Dedifferentiated amniotic fluid mesenchymal stem cell (primary cell): Measurements from ENCODE around the gene PLAA.
"Not testable (repeated sequence)": the region's sequence is repeated elsewhere in the genome, so short reads cannot be mapped to it uniquely, and the experiment has no call there.

Experiments
- DNase-seq: peaks from one replicate; pipeline ENCODE4 v3.0.0-alpha.2; 2016; ENCODE audit errors: extremely low spot score

The PLAA gene

DNA sequence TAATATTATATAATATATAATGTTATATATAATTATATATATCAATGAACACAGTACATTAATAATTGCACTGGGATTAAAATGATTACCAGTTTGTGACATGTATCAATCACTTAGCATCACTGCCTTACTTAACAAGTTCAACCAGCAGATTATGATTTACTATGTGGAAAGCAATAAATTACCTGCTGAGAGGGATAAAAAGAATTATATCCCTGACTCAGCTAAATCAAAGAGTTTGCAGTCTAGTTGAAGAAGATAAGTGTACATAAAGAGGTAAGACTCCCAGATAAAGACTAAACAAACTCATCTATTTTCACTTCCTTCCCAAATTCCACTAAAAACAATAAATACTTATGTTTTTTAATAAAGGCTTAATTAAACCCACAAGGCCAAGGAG is 11.2 kb downstream of the PLAA start:
- DNase-seq, result no peak

DNA sequence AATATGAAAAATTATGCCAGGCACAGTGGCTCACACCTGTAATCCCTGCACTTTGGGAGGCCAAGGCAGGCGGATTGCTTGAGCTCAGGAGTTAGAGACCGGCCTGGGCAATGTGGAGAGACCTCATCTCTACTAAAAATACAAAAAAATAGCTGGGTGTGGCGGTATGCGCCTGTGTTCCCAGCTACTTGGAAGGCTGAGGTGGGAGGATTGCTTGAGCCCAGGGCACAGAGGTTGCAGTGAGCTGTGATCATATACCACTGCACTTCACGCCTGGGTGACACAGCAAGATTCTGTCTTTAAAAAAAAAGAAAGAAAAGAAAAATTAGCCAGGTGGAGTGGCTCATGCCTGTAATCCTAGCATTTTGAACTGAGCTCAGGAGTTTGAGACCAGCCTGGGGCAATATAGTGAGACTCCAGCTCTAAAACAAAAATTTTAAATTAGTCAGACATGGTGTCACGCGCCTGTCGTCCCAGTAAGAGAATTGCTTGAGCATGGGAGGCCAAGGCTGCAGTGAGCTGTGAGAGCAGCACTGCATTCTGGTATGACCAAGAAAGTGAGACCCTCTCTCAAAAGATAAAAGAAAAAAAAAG is 18.0 kb downstream of the PLAA start:
- DNase-seq, result no peak

DNA sequence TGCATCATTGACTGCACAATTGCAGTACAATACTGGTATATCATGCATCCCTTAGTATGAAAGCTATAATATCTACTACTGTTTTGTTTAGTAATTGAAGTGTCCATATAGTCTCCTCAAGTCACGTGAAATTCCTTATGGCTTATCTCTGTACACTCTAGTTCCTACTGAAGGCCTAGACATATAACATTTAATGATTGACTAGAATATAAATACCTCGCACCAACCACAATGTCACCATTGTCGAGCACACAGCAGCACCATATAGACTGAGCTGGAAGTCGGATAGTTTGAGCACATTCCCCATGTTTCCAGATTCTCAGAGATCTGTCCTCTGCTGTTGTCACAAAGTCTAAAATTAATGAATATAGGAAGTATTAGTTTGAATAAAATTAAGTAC is 21.4 kb downstream of the PLAA start:
- no peak for DNase-seq

DNA sequence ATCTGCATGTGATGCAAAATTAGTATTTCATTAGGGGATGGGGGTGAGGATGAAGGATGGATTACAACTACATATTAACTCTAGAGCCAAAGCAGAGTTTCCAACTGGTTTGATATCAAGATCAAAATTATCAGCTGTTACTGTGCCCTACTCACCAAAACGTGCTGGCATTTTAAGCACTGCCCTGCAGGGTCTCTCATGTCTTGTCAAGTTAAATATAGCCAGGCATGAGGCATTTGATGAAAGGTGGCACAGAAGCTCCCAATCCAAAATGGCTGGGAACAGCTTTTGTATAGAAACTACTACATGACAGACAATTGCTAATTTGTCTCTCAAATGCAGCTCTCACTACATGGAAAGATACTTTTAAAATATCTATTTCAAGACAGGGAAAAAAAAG is 27.3 kb downstream of the PLAA start:
- no peak for DNase-seq

DNA sequence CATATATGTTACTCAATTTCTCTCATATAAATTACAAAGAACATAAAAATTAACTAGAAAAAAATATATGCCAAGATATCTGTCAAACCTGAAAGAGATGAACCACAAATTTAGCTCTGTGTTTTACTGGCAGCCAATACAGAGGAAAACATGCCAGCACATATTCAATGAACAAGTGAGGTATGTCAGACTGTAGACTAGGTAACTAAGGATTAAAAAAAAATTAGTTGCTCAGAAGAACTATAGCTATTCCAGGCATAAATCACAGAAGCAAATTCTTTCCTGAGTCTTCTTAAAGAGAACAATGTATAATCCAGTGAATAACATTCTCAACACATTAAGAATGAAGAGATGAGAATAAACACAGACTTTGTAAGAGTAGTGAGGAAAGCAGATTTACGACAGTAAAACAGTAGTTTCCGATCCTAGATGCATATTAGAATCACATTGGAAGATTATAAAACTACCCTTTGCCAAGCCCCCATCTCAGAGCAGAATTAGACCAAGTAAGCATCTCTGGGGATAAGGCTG is 33.8 kb downstream of the PLAA start:
- DNase-seq, result no peak

DNA sequence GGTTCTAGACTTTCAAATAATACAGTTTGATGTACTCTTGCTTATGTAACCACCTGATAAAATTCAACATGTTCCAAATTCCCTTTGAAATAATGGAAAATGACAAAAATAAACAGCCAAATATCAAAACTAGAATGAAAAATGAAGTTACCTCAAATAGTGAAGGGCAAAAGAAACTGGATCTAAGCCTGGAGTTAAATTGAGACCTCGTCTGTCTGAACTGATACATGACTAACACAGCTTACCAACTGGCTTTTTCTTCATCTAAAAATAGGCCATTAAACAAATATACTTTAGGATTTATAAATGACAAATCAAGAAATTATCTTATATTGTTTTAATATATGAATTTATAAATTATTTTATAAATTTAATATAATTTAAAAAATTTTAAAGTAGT is 42.4 kb downstream of the PLAA start:
- no peak for DNase-seq

DNA sequence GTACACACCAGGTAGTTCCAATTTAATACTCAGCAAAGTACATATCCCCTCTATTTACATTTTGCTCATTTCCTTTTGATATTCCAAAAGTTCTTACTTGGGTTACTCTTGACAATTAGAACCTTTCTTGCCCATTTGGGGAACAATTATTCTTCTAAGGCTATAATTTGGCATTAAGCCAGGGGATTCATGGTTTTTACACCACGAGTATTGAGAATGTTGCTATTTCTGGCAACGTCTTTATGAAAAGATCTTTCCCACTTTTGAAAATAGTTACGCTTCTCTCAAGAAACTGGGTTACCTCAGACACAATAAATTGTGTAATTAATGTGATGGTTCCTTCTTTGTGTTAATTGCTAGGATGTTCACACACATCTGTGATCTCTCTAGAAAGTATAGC is 43.0 kb downstream of the PLAA start:
- DNase-seq, result no peak

DNA sequence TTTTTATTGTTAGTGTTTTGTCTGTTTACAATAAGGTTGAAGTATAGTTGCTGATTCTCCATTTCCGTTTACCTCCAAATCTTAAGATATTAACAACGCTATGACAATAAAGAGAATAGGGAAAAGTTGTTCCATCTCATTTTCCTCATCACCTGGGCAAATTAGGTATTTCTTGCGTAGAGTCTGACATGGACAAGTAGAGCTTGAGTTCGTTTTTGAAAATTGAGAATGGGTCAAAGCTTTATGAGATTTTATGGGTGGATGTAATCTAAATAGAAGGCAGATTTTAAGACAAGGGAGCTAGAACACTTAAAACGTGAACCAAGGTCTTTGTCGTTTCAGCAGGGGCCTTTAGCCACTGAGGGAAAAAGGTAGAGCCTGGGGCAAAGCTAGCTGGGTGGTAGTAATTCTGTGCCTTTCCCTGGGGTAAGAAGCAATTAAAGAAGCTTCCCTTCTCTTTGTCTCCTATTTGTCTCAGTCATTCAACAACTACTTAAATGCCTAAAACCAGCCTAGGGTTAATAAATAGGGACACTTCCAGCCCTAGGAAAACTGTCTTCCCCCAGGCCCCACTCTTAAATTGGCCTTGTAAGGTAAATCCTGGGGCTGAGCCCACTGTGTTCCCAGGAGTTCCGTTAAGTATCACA is 53.9 kb downstream of the PLAA start:
- no peak for DNase-seq

DNA sequence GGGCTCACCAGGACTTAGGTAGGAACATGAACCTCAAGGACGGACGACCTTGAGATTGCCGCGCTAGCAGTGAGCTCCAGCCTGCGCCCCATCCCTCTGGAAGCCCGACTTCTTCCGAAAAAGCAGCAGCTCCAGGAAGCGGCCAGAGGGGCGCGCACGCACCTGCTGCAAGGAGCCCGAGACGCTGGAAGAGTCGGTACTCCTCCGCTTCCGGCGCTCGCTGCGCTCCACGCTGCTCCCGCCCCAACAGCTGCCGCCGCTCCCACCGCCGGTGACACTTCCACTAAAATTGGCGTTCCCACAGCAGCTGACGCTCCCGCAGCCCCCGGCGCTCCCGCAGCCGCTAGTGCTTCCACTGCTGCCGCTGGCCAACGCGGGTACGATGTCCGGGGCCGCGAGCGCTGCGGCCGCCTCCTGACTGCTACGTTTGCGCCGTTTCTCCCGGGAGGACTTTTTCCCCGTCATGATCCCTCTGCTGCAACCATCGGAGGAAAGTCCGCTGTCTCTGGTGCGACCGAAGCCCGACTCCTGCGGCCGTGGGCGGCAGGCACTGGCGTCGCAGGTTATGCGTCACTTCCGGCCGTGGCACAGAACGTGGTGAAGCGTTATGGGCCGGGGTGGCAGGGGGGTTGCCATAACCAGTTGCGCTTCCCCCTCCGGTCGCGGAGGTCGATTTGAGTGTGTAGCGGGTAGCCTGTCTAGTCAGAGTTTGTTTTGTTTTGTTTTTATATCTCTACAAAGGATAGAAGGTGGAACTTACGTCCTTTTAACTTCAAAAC is 54.6 kb downstream of the PLAA start, which contains the start of gene CAAP1:
CAAP1 (minus strand) TSS at position 552 of the 779 bp plus-strand sequence; CDS start at position 465, 87 bp downstream.
- peak; percentile 94 for DNase-seq

DNA sequence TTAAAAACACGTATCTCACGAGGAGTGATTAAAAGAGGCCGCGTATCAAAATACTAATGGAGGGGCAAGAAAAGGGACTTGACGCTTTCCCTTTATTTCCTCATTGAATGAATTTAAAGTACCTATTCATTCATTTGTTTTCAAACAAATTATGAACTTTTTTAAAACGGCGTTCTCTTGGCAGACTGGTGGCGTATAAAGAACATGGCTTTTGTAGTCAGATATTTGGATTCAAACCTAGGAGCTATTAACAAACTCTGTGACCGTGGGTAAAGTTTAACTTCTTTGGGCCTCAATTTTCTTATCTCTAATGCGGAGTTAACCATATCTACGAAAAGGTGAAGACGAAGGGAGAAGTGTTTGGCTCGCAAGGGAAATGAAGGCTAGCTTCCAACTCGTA is 55.3 kb downstream of the PLAA start:
- no peak for DNase-seq

DNA sequence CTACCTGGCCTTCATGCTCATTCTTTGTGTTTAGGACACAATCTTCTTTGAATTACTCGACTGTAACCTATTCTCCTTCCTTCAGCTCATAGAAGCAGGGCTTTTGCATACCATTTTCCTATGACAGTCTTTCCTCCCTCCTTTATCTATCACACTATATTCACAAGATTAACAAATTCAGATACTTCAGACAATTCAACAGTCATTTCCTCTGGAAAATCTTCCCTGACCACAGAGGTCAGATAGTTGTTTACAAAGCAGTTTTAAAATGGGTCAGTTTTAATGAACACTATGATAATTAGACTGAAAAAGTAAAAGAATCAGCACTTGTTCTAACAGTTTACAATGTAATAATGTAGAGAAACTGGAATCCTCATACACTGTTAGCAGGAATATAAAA is 58.8 kb downstream of the PLAA start:
- no peak for DNase-seq

DNA sequence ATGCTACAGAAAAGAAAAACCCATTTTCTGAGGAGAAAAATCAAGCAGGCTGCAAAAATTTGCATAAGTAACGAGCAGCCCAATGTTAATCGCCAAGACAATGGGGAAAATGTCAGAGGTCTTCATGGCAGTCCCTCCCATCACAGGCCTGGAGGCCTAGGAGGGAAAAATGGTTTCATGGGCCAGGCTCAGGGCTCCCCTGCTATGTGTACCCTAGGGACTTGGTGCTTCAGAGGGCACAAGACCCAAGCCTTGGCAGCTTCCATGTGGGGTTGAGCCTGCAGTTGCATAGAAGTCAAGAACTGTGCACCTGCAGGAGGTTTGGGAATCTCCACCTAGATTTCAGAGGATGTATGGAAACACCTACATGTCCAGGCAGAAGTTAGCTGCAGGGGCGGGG is 64.9 kb downstream of the PLAA start:
- DNase-seq, result no peak

DNA sequence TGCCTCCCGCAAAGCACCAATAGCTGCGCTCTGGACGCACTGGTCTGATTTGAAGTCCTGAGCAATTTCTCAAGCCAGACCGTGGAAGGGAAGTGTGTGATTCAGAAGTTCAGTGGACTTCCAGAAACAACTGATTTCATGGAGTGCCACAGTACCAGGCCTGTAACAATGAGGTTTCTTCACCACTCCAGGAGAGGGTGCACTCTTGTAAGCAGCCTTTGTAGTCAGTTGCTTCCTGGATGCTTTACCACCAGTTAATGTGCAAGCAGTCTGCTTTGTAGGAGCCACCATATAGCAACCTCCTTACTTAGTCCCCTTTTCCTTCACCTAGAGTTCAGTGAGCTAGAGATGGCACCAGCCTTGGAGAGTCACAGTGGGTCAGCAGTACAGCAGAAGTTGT is 66.8 kb downstream of the PLAA start:
- DNase-seq, result no peak

DNA sequence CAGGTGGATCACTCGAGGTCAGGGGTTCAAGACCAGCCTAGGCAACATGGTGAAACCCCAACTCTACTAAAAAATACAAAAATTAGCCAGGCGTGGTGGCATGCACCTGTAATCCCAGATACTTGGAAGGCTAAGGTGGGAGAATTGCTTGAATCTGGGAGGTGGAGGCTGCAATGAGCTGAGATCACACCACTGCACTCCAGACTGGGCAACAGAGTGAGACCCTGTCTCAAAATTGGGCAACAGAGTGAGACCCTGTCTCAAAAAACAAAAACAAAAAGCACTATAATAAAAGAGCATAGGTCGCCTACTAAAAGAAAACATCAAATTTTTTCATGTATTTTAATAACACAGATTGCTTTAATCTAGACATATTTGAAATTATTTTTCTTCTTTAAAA is 71.9 kb downstream of the PLAA start:
- not testable (repeated sequence) for DNase-seq

DNA sequence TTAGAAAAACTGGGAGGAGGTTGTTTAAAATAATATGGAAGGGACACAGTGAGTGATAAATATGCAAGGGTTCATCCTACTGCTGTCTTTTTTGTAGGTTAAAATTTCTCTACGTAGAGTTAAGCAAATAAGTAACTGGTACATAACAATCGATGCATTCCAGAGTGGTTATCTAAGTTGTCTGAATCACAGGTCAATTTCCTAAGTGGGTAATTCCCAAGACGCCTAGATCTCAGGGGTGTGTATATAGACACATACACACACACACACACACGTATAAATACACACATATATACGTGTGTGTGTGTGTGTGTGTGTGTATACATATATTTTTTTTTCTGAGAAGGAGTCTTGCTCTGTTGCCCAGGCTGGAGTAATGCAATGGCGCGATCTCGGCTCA is 76.8 kb downstream of the PLAA start:
- no peak for DNase-seq

DNA sequence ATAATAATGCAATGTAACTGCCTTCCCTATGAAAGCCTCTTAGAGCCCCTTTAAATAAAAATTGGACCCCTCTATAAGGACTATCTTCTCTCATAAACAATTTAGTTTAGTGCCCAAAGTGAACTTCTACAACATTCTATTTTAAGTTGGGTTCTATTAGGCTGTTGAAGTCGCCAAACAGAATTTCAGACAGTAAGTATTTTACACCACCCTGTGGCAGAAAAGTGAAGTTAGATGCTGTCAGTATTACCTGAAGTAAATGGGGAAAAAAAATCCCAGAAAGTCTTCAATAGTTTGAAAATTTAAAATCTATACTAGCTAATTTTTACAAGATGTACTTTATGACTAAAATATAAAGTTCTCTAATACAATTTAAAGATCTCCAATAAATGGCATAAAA is 84.0 kb downstream of the PLAA start:
- peak; percentile 20 for DNase-seq

DNA sequence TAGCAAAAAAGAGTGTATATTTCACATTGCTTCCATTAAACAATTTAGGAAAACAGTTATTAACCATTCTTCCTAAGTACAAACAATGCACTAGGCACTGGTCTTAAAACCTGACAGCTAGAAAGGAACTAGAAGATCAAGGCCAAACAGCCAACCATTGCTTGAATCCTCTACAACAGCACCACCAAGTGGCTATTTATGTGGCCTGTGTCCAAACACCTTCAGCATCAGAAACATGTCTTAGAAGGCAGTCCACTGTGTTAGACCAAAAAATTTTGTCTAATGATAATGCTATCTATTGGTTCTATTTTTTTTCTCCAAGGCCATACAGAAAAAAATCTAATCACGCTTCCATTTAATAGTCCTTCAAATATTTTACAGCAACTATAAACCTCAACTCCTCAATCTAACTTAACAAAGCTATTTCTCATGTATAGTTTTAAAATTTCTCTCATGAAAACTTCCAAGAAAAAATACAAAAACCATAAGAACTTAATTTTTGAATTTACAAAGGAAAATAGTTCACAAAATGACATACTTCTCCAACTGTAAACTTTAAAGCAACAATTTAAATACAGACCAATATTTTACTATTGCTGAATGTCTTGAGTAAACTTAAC is 90.5 kb downstream of the PLAA start:
- DNase-seq, result peak; percentile 43
